Brain microvascular endothelial cell (primary cell): ENCODE measurements around the gene NOVA1.

Source experiments
- DNase-seq: peaks from one replicate; pipeline ENCODE4 v3.0.0-alpha.2; 2020
- H3K27ac ChIP-seq: fragments of 250-450 bp; sonication (Bioruptor Pico); 2 replicates; pipeline ENCODE4 v1.5.1; 2020; ENCODE audit warnings: mild to moderate bottlenecking, moderate library complexity
- H3K27me3 ChIP-seq: fragments of 250-450 bp; sonication (Bioruptor Pico); replicated peaks from 2 replicates; pipeline ENCODE4 v1.5.1; 2020; ENCODE audit warnings: mild to moderate bottlenecking
- H3K36me3 ChIP-seq: fragments of 250-450 bp; sonication (Bioruptor Pico); replicated peaks from 2 replicates; pipeline ENCODE4 v1.5.1; 2020; ENCODE audit warnings: mild to moderate bottlenecking
- H3K4me3 ChIP-seq: 2 replicates; pipeline ENCODE4 v1.5.1; 2011; ENCODE audit warnings: low read depth, mild to moderate bottlenecking, control low read depth, low read length, moderate library complexity
- in situ Hi-C: cut with HindIII; loops from 2 replicates; pipeline ENCODE4 v1.10.0; 2017; ENCODE audit warnings: low sequenced_read_pairs, low pct_ligation_motif_present
- TF ChIP-seq, protein P1 (sequence below): IDR thresholded peaks from 2 replicates; pipeline ENCODE4 v1.5.1; 2011; ENCODE audit warnings: low read depth, mild to moderate bottlenecking, moderate library complexity, low read length, control low read depth, inconsistent platforms; ENCODE audit errors: missing control alignments

Gene NOVA1

DNA sequence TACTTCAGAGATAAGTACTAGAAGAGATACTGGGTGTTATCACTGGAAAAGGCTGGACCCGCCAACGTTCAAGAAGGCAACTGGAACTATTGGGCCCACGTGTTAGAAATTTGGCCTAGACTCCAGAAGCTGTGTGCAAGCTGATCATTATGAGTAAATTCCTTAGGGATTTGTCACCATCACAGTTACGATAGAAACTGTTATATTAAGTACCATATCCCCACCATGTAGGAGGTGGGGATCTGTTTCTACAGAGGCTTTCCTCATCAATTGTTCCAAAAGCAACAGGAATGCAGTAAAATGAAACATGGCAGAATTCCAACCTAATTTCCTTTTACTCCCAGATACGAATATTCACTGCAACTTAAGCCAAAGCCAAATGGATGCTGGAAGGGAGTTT lies 170.7 kb downstream of the NOVA1 start:
- Histone ChIP-seq H3K27me3 (no peaks in the 10 kb centered on the region), H3K27ac (no peak overlapping the region), H3K4me3 (no peak overlapping the region), H3K36me3 (no peaks in the 10 kb centered on the region)
- no peak for DNase-seq
- in situ Hi-C loops: no loop called here
- TF ChIP-seq, protein P1, sequence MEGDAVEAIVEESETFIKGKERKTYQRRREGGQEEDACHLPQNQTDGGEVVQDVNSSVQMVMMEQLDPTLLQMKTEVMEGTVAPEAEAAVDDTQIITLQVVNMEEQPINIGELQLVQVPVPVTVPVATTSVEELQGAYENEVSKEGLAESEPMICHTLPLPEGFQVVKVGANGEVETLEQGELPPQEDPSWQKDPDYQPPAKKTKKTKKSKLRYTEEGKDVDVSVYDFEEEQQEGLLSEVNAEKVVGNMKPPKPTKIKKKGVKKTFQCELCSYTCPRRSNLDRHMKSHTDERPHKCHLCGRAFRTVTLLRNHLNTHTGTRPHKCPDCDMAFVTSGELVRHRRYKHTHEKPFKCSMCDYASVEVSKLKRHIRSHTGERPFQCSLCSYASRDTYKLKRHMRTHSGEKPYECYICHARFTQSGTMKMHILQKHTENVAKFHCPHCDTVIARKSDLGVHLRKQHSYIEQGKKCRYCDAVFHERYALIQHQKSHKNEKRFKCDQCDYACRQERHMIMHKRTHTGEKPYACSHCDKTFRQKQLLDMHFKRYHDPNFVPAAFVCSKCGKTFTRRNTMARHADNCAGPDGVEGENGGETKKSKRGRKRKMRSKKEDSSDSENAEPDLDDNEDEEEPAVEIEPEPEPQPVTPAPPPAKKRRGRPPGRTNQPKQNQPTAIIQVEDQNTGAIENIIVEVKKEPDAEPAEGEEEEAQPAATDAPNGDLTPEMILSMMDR: no peak

DNA sequence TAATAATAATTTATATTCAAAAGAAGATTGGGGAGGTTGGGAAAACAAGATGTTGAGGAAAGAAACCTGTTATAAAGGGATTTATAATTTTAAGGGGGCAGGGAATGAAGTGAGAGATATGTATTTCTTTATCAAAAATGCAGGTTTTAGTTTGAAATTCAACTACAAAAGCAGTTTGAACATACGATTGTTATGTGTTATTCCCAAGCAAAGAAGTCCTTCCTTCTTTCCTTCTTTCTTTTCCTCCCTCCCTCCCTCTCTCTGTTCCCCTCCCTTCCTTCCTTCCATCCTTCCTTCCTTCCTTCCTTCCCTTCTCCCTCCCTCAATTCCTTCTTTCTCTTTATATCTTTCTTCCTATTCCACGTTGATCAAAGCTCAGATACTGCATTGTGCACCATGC lies 173.3 kb downstream of the NOVA1 start:
- TF ChIP-seq, protein P1: no peak
- no peak for DNase-seq
- Histone ChIP-seq H3K27ac (no peak overlapping the region), H3K4me3 (no peak overlapping the region), H3K36me3 (no peaks in the 10 kb centered on the region), H3K27me3 (no peaks in the 10 kb centered on the region)
- in situ Hi-C loops: no loop called here

DNA sequence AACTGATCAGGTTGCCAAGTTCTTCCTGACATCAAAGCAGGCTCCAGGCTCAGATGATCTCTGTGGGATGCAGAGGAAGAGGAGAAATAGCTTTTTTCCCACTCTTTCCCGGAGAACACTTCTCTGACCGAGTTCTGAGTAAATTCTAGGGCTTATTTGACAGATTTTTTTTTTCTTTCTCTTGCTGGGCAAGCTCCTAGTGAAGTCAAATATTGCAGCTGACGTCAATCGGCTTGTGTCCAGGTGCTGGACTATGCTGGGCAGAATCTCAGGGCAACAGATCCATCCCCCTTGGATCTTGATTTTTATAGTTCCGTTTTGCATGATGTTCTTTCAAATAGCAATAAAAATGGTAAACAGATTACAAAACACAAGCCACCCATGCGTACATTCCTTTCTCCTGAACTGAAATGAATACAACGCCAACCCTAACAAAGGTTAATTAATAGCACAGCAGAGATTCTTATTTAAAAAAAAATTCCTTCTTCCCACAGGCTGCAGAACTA lies 182.2 kb downstream of the NOVA1 start:
- TF ChIP-seq, protein P1: no peak
- no peak for DNase-seq
- no peak overlapping the region for H3K27ac ChIP-seq
- H3K4me3 ChIP-seq: no peak overlapping the region
- H3K27me3 ChIP-seq: no peaks in the 10 kb centered on the region
- in situ Hi-C loops: no loop called here
- H3K36me3 ChIP-seq: no peaks in the 10 kb centered on the region

DNA sequence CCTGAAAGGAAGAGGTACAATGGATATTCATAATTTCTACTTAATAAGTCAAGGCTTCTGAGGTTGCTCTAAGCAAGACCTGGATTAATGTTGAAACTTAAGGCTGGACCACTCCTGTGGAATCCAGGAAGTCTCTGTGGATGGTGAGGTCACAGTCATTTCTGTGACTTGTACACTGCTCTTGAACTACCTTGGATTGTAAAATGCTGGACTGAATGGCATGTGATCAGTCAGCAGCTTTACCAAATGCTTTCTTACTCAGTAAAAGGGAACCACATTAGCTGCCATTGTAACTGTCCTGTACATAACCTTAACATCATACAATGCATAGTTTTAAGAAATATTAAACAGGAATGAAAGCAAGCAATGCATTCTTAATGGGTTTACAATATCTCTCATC lies 182.9 kb downstream of the NOVA1 start:
- Histone ChIP-seq H3K4me3 (no peak overlapping the region), H3K27me3 (no peaks in the 10 kb centered on the region), H3K36me3 (no peaks in the 10 kb centered on the region), H3K27ac (no peak overlapping the region)
- no peak for DNase-seq
- in situ Hi-C loops: no loop called here
- TF ChIP-seq, protein P1: no peak

DNA sequence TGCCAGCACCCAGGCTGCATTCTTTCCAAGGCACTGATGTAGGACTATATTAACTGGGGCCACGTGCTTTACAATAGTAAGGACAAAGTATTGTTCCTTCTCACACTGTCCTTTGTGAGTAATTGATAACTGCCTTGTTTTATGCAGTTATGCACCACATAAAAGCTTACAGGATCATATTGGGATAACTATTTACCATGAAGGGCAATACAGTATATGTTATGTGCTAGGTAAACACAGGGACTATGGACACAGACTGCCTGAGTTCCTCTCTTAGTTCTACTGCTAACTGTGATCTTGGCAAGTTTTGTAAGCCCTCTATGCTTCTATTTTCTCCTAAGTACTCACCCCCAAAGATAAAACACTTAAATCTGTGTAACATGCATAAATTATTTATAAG lies 183.7 kb downstream of the NOVA1 start:
- in situ Hi-C loops: no loop called here
- TF ChIP-seq, protein P1: no peak
- no peak for DNase-seq

DNA sequence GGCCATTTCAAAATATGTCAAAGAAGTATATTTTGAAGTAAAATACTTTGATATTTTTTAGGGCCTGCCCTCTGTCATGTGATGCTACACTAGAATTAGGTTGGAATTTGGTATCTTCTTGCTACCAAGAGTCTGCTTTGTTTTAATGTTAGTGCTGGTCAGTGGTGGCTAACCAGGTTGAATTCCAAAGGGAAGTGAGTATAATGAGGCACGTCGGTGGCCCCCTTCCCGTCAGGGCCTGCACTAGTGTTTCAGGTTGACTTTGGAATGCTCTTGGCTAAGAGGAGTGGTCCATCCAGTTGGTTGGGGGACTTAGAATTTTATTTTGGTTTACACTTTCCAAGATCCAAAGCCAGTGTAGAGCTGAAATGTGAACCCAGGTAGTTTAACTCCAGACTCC lies 185.4 kb downstream of the NOVA1 start:
- no peaks in the 10 kb centered on the region for H3K36me3 ChIP-seq
- TF ChIP-seq, protein P1: no peak
- no peak for DNase-seq
- no peak overlapping the region for H3K4me3 ChIP-seq
- no peaks in the 10 kb centered on the region for H3K27me3 ChIP-seq
- in situ Hi-C loops: no loop called here
- H3K27ac ChIP-seq: no peak overlapping the region

More for the DNA sequence above, 183.7 kb downstream of the NOVA1 start:
- no peaks in the 10 kb centered on the region for H3K27me3 ChIP-seq
- no peak overlapping the region for H3K27ac ChIP-seq
- no peaks in the 10 kb centered on the region for H3K36me3 ChIP-seq
- H3K4me3 ChIP-seq: no peak overlapping the region
